Femur (tissue), 1 donor: Measurements from ENCODE around the gene SERGEF.

ENCODE experiments used
- DNase-seq: peaks from one replicate; pipeline ENCODE4 v3.0.0-alpha.2; 2017

The SERGEF gene

DNA sequence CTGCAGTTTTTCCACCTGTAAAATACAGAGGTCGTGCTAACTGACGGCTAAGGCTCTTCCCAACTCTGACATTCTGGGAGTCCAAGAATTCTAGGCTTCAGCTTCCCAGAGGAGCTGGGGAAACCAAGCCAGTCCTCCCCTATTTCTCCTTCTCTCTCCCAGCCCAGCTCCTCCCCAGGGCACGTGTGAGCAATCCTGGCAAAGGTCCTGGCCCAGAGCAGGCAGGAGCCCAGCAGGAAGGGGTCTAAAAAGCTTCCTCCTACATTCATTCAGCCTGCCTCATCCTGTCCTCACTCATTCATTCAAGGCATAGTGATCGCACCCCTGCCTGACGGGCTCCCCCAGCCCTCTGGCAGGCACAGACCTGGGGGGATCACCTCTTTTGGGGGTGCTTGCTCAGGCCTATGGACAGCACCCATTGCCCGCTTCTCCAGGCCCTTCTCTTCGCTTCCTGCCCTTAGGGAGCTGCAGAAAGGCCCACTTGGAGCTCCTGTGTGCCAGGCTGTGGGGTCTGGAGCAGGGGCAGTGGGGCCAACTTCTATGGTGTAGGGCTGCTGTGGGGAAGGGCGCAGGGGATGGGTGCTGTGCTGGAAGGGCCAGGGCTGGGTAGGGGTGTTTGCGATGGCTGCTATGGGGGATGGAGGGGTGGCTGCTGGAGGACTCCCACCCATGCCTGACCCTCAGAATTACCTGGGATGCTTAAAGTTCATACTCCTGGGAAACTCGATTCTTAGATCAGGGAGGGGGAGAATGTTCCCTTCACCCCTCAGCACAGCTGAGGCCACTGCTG lies 268.5 kb downstream of the SERGEF start:
- DNase-seq: no peak

DNA sequence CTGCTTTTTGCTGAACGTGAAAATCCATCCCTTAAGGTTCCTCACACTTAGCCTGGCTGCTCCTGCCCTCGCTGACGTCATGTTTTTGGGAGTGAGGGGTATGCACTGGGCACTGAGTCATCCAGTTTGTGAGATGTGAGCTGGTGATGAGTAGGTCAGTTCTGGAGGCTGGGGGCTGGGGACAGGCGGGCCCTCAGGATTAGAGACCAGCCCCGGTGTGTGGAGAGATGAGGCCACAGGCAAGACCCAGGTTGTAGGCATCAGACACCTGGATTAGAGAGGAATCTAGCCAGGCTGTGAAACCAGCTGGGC lies 269.1 kb downstream of the SERGEF start:
- no peak for DNase-seq

DNA sequence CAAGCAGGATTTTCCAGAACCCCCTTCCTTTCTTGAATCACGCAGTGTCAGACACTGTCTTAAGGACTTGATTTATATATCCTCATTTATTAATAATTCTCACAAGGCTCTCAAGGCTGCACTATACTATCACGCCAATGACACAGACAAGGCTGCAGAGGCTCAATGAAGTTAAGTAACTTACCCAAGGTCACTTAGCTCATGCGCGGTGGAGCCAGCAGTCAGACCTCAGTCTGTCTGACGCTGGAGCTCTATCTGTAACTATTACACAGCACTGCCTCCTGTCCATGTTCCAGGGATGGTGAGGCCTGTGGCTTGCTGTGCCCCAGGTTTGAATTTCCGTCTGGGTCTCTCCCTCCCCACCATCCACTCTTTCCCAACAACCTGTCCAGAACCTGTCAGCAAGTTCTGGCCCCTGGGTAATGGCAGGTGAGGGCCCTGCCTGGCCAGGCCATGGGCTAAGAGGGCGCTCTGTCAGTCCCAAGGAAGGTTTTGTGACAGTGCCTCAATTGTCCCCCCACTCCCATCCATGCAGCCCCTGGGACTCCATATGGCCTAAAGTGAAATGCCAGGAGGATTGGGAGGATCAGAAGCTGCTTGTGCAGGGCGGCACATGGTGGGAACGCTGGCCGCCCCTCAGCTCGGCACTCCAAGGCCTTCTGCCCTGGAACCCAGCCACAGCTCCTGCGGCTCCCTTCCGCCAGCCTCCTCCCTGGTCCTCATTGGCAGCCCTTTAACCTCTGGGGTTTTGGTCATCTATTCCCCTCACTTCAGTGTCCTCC lies 269.6 kb downstream of the SERGEF start:
- DNase-seq: no peak

DNA sequence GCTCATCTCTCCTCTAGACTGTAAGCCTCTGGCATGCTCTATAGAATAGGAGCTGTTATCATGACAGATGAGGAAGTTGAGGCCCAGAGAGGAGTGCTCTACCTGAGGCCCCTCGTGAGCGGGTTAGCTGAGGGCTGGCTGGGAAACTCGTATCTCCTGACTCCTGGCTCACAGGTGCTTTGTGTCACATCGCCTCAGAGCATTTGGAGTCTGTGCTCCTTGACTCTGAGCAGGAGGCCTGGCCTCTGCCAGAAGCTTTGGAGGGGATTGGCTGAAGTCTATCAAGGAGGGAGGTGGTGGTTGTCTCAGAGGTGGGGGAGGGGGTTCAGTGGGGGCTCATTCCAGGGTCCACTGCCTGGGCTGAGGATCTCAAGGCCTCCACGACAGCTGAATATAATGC lies 270.8 kb downstream of the SERGEF start:
- no peak for DNase-seq

DNA sequence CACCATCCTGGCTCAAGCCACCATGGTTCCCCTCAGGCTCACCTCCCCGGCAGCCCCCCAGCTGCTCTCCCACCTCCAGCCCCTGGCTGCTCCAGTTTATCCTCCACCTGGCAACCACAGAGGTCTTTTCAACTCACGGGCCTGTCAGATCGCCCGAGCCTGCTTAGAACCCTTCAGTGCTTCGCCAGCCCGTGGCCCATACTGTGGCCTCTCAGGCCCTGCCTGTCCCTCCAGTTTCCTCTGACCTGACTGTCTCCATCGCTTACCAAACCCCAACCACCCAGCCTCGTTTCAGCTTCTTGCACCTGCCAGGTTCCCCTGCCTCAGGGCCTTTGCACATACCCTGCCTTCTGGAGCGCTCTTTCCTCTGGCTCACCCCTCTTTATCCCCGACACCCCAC lies 271.4 kb downstream of the SERGEF start:
- no peak for DNase-seq

DNA sequence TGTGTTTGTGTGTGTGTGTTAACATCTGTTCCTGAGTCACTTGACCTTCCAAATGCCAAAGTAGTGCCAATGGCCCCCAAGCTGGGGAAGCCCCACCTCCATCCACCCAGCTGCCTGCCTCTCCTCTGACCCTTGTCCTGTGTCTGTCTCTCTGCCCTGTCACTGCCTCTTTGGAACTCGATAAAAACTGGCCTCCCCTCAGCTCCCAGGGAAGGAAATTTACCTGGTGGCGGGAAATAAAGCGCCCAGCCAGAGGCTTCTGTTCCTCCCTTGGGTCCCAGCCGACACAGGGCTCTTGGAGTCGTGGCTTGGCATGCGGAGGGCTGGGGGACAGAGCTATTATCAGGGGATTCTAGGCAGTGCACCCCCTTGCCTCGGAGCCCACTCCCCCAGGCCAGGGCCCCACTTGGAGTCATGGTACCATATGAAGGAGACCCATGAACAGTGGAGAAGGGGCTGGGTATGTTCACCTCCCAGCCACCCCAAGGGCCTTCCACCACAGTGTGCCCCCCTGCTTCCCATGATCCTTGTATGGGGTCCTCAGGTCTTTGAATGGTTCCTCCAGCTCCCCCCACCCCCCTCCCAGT lies 272.1 kb downstream of the SERGEF start:
- DNase-seq: no peak

DNA sequence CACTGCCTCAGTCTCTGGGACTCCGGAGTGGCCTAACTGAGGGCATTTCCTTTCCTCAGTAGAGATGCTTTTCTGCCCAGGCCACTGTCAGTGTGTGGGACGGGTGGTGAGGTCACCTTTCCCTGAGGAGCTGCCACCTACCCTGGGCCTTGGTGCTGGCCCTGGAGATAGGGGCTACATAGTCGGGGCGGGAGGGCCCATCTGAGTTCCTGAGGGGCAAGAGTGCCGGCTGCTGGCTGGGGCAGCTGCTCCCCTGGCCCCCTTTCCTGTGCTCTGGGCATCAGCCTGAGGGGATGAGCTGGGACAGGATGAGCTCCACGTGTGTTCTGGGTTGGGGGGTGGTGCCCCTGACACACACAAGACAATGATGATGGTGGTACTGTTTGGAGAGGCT lies 272.9 kb downstream of the SERGEF start:
- DNase-seq: no peak

DNA sequence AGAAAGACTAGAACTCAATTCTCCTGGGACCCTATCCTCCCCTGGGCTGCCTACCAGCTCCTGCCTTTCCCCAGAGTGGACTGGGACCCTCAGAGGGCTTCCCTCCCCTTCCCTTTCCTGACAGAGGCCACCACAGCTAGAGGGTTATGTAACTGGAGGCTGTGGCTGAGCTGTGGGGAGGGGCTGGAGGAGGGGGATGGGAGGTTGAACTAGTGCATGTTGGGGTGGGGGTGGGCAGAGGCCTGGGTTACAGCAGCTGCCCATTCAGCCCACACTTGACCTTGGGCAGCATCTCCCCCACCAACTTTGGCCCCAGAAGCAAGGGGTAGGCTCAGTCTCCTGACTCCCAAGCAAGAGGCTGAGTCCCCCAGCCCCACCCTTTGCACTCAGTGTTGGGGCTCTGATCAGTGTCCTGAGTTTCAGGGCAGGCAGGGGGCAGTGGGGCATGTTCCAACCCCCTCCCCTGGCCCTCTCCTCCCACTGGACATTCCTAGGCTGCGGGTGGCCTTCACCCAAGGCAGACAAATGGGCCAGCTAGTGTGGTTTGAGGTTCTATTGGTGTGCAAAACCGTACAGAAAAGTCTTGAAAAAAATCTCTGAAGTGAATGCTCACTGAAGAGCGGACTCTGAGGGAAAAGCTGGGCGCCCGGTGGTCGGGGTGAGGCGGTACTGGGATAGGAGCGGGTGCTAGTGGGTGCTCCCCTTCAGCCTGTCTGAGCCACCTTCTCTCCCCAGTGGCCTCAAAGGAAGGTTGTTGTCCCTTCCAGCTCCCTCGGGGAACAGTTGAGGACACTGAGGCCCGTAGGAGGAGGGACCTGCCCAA lies 274.5 kb downstream of the SERGEF start:
- no peak for DNase-seq
